ENCODE data around the gene RNF32. TPM values are rescaled to one million over a fixed set of nuclear protein-coding genes. Genes with fewer than 3 reads are reported as not detected.
"Not testable (repeated sequence)": the region's sequence is repeated elsewhere in the genome, so short reads cannot be mapped to it uniquely, and the experiment has no call there.

Gene RNF32
- total RNA-seq, 1 donor from 2014 or later: 1.6 TPM

GRCh38 chr7:156640949-156641485 lies 443 bp downstream of the RNF32 start:
- Histone ChIP-seq H3K36me3 (ENCODE audit: insufficient read depth, low read length) (no peaks in the 10 kb centered on the region), H3K9ac (ENCODE audit: low read length) (peak overlapping the region; percentile 90), H3K4me3 (ENCODE audit: insufficient read depth, low read depth, low read length) (peak overlapping the region; percentile 79), H3K9me3 (ENCODE audit: insufficient read depth, low read depth, low read length) (no peaks in the 10 kb centered on the region), H3K4me1 (ENCODE audit: insufficient read depth, low read length) (peaks cover 3% of the 10 kb centered on the region), H3K4me2 (ENCODE audit: low read length) (peak overlapping the region; percentile 82), H2AFZ (ENCODE audit: low read depth, low read length) (peak overlapping the region; percentile 93), H3K27me3 (ENCODE audit: insufficient read depth, low read length) (no peaks in the 10 kb centered on the region), H4K20me1 (ENCODE audit: insufficient read depth, low read length) (no peaks in the 10 kb centered on the region), H3K27ac (ENCODE audit: low read depth, low read length) (peak overlapping the region; percentile 88), H3K79me2 (ENCODE audit: insufficient read depth, low read length) (peaks cover 17% of the 10 kb centered on the region)
- Mint-ChIP-seq H3K9me3 (ENCODE audit: unreplicated experiment) (peaks cover 7% of the 10 kb centered on the region), H3K4me3 (ENCODE audit: unreplicated experiment) (peak overlapping the region; percentile 93), H3K27ac (ENCODE audit: unreplicated experiment) (peak overlapping the region; percentile 95), H3K4me1 (ENCODE audit: low read depth, unreplicated experiment) (peaks cover 7% of the 10 kb centered on the region), H3K27me3 (ENCODE audit: low read depth, unreplicated experiment) (no peaks in the 10 kb centered on the region), H3K36me3 (ENCODE audit: low read depth, unreplicated experiment) (no peaks in the 10 kb centered on the region)
- FAIRE-seq (no peak), DNase-seq (ENCODE audit: low read depth) (peak; percentile 49)
- TF ChIP-seq CTCF (IDR thresholded peaks at IDR 0.05; ENCODE audit: insufficient read depth, low read depth, low read length) (no peak), EZH2 (IDR thresholded peaks at IDR 0.05; ENCODE audit: insufficient read depth, low read length) (no peak)

DNA sequence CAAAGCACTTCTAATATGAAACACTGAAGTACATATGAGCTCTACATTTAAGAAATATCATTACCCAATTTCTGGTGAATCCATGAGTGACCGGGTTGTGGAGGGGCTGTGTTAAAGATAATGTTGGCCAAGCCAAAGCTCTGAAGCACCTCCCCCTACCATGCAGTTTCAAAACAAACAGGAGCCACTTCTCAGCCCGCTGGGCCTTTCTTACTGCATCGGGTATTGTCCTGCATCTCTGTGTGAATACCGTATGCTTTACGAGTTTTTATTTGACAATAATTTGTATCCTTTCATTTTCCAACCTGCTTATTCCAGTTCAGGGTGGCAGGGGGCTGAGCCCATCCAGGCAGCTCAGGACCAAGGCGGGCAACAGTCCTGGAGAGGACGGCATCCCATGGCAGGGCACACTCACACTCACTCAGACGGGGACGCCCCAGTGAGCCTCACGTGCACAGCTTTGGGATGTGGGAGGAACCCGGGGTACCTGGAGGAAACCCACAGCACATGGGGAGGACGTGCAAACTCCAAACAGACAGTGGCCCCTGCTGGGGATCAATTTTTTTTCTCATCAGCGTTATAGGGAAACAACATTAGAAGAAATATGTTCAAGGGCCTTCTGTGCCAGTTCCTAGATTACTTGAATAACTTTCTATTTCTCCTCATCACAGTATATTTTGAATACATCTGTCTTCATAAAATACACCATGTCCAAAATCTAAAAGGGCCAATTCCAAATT lies 1.9 kb downstream of the RNF32 start:
- Mint-ChIP-seq H3K4me1 (ENCODE audit: low read depth, unreplicated experiment) (peaks cover 7% of the 10 kb centered on the region), H3K9me3 (ENCODE audit: unreplicated experiment) (peaks cover 8% of the 10 kb centered on the region), H3K27ac (ENCODE audit: unreplicated experiment) (no peak overlapping the region), H3K4me3 (ENCODE audit: unreplicated experiment) (no peak overlapping the region), H3K27me3 (ENCODE audit: low read depth, unreplicated experiment) (no peaks in the 10 kb centered on the region), H3K36me3 (ENCODE audit: low read depth, unreplicated experiment) (no peaks in the 10 kb centered on the region)
- no peaks in the 10 kb centered on the region for H3K27me3 ChIP-seq (ENCODE audit: insufficient read depth, low read length)
- H3K4me2 ChIP-seq (ENCODE audit: low read length): no peak overlapping the region
- H3K9me3 ChIP-seq (ENCODE audit: insufficient read depth, low read depth, low read length): no peaks in the 10 kb centered on the region
- no peak for TF ChIP-seq CTCF (IDR thresholded peaks at IDR 0.05; ENCODE audit: insufficient read depth, low read depth, low read length)
- no peak for TF ChIP-seq EZH2 (IDR thresholded peaks at IDR 0.05; ENCODE audit: insufficient read depth, low read length)
- DNase-seq (ENCODE audit: low read depth): no peak
- H3K4me3 ChIP-seq (ENCODE audit: insufficient read depth, low read depth, low read length): no peak overlapping the region
- no peak for FAIRE-seq
- no peak overlapping the region for H3K9ac ChIP-seq (ENCODE audit: low read length)
- H2AFZ ChIP-seq (ENCODE audit: low read depth, low read length): no peak overlapping the region
- no peak overlapping the region for H3K27ac ChIP-seq (ENCODE audit: low read depth, low read length)
- H3K4me1 ChIP-seq (ENCODE audit: insufficient read depth, low read length): peaks cover 3% of the 10 kb centered on the region
- no peaks in the 10 kb centered on the region for H4K20me1 ChIP-seq (ENCODE audit: insufficient read depth, low read length)
- peaks cover 17% of the 10 kb centered on the region for H3K79me2 ChIP-seq (ENCODE audit: insufficient read depth, low read length)
- no peaks in the 10 kb centered on the region for H3K36me3 ChIP-seq (ENCODE audit: insufficient read depth, low read length)

- H3K36me3 ChIP-seq (ENCODE audit: insufficient read depth, low read length); H3K4me1 Mint-ChIP-seq (ENCODE audit: low read depth, unreplicated experiment); H3K36me3 Mint-ChIP-seq (ENCODE audit: low read depth, unreplicated experiment); H4K20me1 ChIP-seq (ENCODE audit: insufficient read depth, low read length); H3K27me3 ChIP-seq (ENCODE audit: insufficient read depth, low read length); H3K27ac ChIP-seq (ENCODE audit: low read depth, low read length); H2AFZ ChIP-seq (ENCODE audit: low read depth, low read length); DNase-seq (ENCODE audit: low read depth); FAIRE-seq; H3K4me1 ChIP-seq (ENCODE audit: insufficient read depth, low read length); H3K9me3 ChIP-seq (ENCODE audit: insufficient read depth, low read depth, low read length); H3K27me3 Mint-ChIP-seq (ENCODE audit: low read depth, unreplicated experiment); H3K4me3 ChIP-seq (ENCODE audit: insufficient read depth, low read depth, low read length); H3K9me3 Mint-ChIP-seq (ENCODE audit: unreplicated experiment); H3K9ac ChIP-seq (ENCODE audit: low read length); H3K79me2 ChIP-seq (ENCODE audit: insufficient read depth, low read length); H3K4me3 Mint-ChIP-seq (ENCODE audit: unreplicated experiment); H3K4me2 ChIP-seq (ENCODE audit: low read length); H3K27ac Mint-ChIP-seq (ENCODE audit: unreplicated experiment): not testable (repeated sequence)
Measured at GRCh38 chr7:156647330-156647729, 6.8 kb downstream of the RNF32 start.
